ENCODE results near the gene B4GALT4. TPM values are rescaled to one million over a fixed set of nuclear protein-coding genes. Genes with fewer than 3 reads are reported as not detected.

Gene B4GALT4
- total RNA-seq, 1 experiment from 2014 or later, result 46.5 TPM

DNA sequence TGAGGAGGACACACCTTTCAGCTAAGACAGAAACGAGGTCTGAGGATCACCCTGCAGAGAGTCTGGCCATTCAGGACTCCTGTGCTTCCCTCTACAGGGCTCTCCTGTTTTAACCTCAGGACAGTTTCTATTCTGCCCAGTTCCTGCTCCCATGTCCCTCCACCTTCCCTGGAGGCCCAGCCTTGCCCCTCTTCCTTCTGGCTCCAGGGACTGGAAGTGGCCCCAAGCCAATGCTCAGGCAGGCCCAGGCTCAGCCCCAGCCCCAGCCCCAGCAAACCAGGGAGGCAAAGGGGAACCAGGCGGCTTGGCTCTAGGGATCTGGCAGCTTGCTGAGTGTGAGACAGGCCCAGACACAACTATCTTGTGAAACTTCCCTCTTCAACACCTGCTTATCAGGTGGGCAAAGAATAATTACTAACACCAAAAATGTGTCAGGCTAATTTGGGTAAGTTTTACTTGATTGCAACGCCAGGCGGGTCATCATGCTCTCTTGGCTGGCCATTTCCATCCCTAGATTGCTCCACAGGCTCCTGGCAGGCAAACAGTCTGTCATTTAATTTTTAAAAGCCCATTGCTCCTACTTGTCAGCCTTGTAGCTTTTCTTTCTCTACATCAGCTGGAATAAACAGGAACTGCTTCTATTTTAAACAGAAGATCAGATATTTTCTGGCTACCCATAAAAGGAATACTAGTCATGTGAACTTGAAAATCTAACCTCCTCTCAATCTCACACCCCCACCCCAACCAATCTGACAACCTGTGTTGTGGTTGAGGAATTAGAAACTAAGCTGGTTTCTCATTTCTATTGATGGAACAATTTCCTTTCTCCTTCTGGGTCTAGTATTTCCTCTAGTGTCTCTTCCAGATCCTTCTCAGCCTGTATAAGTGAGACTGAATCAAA, 33.8 kb downstream of the B4GALT4 start:
- Histone ChIP-seq H3K4me1 (ENCODE audit: insufficient read depth, low read length) (no peaks in the 10 kb centered on the region), H3K14ac (ENCODE audit: insufficient read depth, low read length) (no peak overlapping the region), H3K9ac (ENCODE audit: extremely low read depth, insufficient read length, low read length) (no peak overlapping the region), H3K56ac (ENCODE audit: insufficient read length, low read depth, low read length) (no peak overlapping the region), H4K91ac (ENCODE audit: insufficient read length, low read depth, low read length) (no peak overlapping the region), H4K8ac (replicated peaks; ENCODE audit: insufficient read length, low read depth, low read length) (no peak overlapping the region), H2BK20ac (ENCODE audit: low read depth, low read length, poor library complexity, severe bottlenecking) (no peak overlapping the region), H4K20me1 (ENCODE audit: control insufficient read depth, insufficient read depth, insufficient read length) (no peaks in the 10 kb centered on the region), H2AFZ (ENCODE audit: low read length) (no peak overlapping the region), H2BK12ac (ENCODE audit: insufficient read length, low read depth, low read length) (no peak overlapping the region), H3K9me3 (ENCODE audit: control insufficient read depth, low read depth, low read length) (no peaks in the 10 kb centered on the region), H3K4ac (ENCODE audit: low read depth, low read length) (no peak overlapping the region), H4K5ac (ENCODE audit: insufficient read length, low read depth, low read length) (no peak overlapping the region), H3K23ac (ENCODE audit: insufficient read length, low read depth, low read length) (no peak overlapping the region), H3K27ac (ENCODE audit: insufficient read length, low read depth, low read length) (no peak overlapping the region), H2AK5ac (ENCODE audit: insufficient read length, low read length) (no peak overlapping the region), H3T11ph (ENCODE audit: low read length) (no peak overlapping the region), H3K18ac (ENCODE audit: insufficient read length, low read depth, low read length) (no peak overlapping the region), H3K4me2 (ENCODE audit: insufficient read depth, insufficient read length, low read length) (no peak overlapping the region), H3K27me3 (ENCODE audit: insufficient read depth, low read length) (no peaks in the 10 kb centered on the region), H3K79me1 (ENCODE audit: insufficient read depth, low read depth, low read length, poor library complexity, severe bottlenecking) (no peaks in the 10 kb centered on the region), H2BK120ac (ENCODE audit: low read depth, low read length, poor library complexity, severe bottlenecking) (no peak overlapping the region), H2BK5ac (ENCODE audit: insufficient read length, low read length) (no peak overlapping the region), H2BK15ac (ENCODE audit: low read depth, low read length) (no peak overlapping the region), H3K23me2 (ENCODE audit: insufficient read length, low read depth, low read length, poor library complexity, severe bottlenecking) (no peaks in the 10 kb centered on the region), H3K79me2 (ENCODE audit: insufficient read depth, low read length) (no peaks in the 10 kb centered on the region)
- DNase-seq, result peak; percentile 46
- Mint-ChIP-seq H3K27me3 (ENCODE audit: low read depth) (no peaks in the 10 kb centered on the region; the same call in 1 of the 2 replicates), H3K4me3 (no peak overlapping the region), H3K4me1 (peaks cover 8 to 11% of the 10 kb centered on the region in 2 experiments; a peak in 2 of 4 replicates), H3K9me3 (no peaks in the 10 kb centered on the region; a peak in 2 of 5 replicates), H3K36me3 (ENCODE audit: insufficient read depth in 1 of 3, low read depth in 3 of 3) (peaks cover 2 to 26% (median 11%) of the 10 kb centered on the region in 3 experiments), H3K27ac (peak overlapping the region in 2 of 3 experiments; percentile 72 to 82; a peak in 1 of 7 replicates)
- TF ChIP-seq CTCF (conservative IDR thresholded peaks at IDR 0.05), result no peak; the same call in 2 of the 3 replicates
- no CpG with 5 or more reads among the region's 4 CpGs for WGBS (ENCODE audit: extremely low coverage, insufficient read length, low lambda C conversion rate)
